SU-DHL-6 (cell line): ENCODE data around the gene RTN4.
"Not testable (repeated sequence)": the region's sequence is repeated elsewhere in the genome, so short reads cannot be mapped to it uniquely, and the experiment has no call there.

ENCODE experiments used
- H2AFZ ChIP-seq: fragments of 200-600 bp; sonication (generic); 2 replicates; pipeline ENCODE4 v1.6.1; 2014; ENCODE audit warnings: low read depth, mild to moderate bottlenecking, moderate library complexity, mixed read lengths, antibody characterized with exemption, low read length; ENCODE audit not compliant: severe bottlenecking
- H3F3A ChIP-seq: fragments of 200-600 bp; shearing (Covaris generic); 2 replicates; pipeline ENCODE4 v1.6.0; 2016; ENCODE audit warnings: antibody characterized with exemption, mild to moderate bottlenecking; ENCODE audit not compliant: insufficient read depth
- H3K27ac ChIP-seq: fragments of 200-600 bp; sonication (generic); 2 replicates; pipeline ENCODE4 v1.5.1; 2016; ENCODE audit warnings: low read depth, mild to moderate bottlenecking, low read length, moderate library complexity, mixed read lengths
- H3K27me3 ChIP-seq: fragments of 200-600 bp; sonication (generic), shearing (Covaris generic); 2 replicates; pipeline ENCODE4 v1.6.0; 2014; ENCODE audit warnings: mild to moderate bottlenecking, low read length
- H3K36me3 ChIP-seq: fragments of 200-600 bp; sonication (generic); 2 replicates; pipeline ENCODE4 v1.6.1; 2014; ENCODE audit warnings: mild to moderate bottlenecking, low read length, mixed read lengths
- H3K4me2 ChIP-seq: fragments of 300-600, 200-600 bp; shearing (Covaris generic), sonication (generic); 2 replicates; pipeline ENCODE4 v1.6.0; 2014; ENCODE audit warnings: low read length, low read depth, mild to moderate bottlenecking; ENCODE audit not compliant: poor library complexity, severe bottlenecking
- H3K4me3 ChIP-seq: fragments of 200-600 bp; sonication (generic); 2 replicates; pipeline ENCODE4 v1.5.1; 2014; ENCODE audit warnings: antibody characterized with exemption, low read length, mild to moderate bottlenecking, mixed read lengths; ENCODE audit not compliant: insufficient read depth, poor library complexity, severe bottlenecking
- H3K79me2 ChIP-seq: fragments of 200-600 bp; sonication (generic); 2 replicates; pipeline ENCODE4 v1.6.1; 2014; ENCODE audit warnings: mild to moderate bottlenecking, low read length, moderate library complexity; ENCODE audit not compliant: insufficient read depth
- H3K9ac ChIP-seq: fragments of 200-600 bp; sonication (generic); 2 replicates; pipeline ENCODE4 v1.7.0; 2014; ENCODE audit warnings: mild to moderate bottlenecking, low read length
- H3K9me2 ChIP-seq: fragments of 200-600 bp; sonication (generic); replicated peaks from 2 replicates; pipeline ENCODE4 v1.6.1; 2014; ENCODE audit warnings: low read length; ENCODE audit not compliant: insufficient read depth
- H3K9me3 ChIP-seq: fragments of 200-600 bp; sonication (generic); 2 replicates; pipeline ENCODE4 v1.6.1; 2014; ENCODE audit warnings: low read length, mixed read lengths; ENCODE audit not compliant: insufficient read depth
- H4K20me1 ChIP-seq: fragments of 200-600 bp; sonication (generic); 2 replicates; pipeline ENCODE4 v1.6.1; 2014; ENCODE audit warnings: low read depth, mild to moderate bottlenecking, antibody characterized with exemption, low read length, moderate library complexity, mixed read lengths
- CTCF ChIP-seq: fragments of 200-600 bp; sonication (generic); IDR thresholded peaks from one replicate; pipeline ENCODE4 v1.5.1; 2017; ENCODE audit warnings: antibody characterized with exemption, mild to moderate bottlenecking, low read length, moderate library complexity; ENCODE audit not compliant: insufficient read depth, poor library complexity, severe bottlenecking
- EZH2phosphoT487 ChIP-seq: fragments of 200-600 bp; sonication (generic), shearing (Covaris generic); conservative IDR thresholded peaks from 2 replicates; pipeline ENCODE4 v1.6.1; 2018; ENCODE audit warnings: mild to moderate bottlenecking, antibody characterized with exemption, low read length, moderate library complexity, mixed read lengths

The RTN4 gene

GRCh38 chr2:54997826-54998225 is 52.4 kb downstream of the RTN4 start:
- Histone ChIP-seq H3K27me3 (no peaks in the 10 kb centered on the region), H3K79me2 (peaks cover 90% of the 10 kb centered on the region), H2AFZ (no peak overlapping the region), H3K9ac (no peak overlapping the region), H3K27ac (no peak overlapping the region), H3K9me2 (no peaks in the 10 kb centered on the region), H3K36me3 (no peaks in the 10 kb centered on the region), H3F3A (peaks cover 25% of the 10 kb centered on the region; the same call in 1 of the 2 replicates), H3K9me3 (no peaks in the 10 kb centered on the region), H3K4me2 (no peak overlapping the region), H4K20me1 (peaks cover 20% of the 10 kb centered on the region), H3K4me3 (no peak overlapping the region)
- TF ChIP-seq EZH2phosphoT487 = no peak
- peak; percentile 37 for TF ChIP-seq CTCF

- Histone ChIP-seq H3K4me3 (no peak overlapping the region), H3K4me2 (no peak overlapping the region), H3K27me3 (no peaks in the 10 kb centered on the region), H3K27ac (no peak overlapping the region), H3K79me2 (peaks cover 97% of the 10 kb centered on the region), H3K9me3 (no peaks in the 10 kb centered on the region), H4K20me1 (peaks cover 22% of the 10 kb centered on the region), H3F3A (peaks cover 16% of the 10 kb centered on the region; the same call in 1 of the 2 replicates), H3K36me3 (no peaks in the 10 kb centered on the region), H3K9me2 (no peaks in the 10 kb centered on the region), H2AFZ (no peak overlapping the region), H3K9ac (no peak overlapping the region)
- TF ChIP-seq CTCF = no peak
- no peak for TF ChIP-seq EZH2phosphoT487
These were observed 54.7 kb downstream of the RTN4 start for GRCh38 chr2:54995553-54995952.

- H3K27ac ChIP-seq, H3K27me3 ChIP-seq, H3K9me3 ChIP-seq, H2AFZ ChIP-seq, H3K9me2 ChIP-seq, H3K4me3 ChIP-seq, H3K36me3 ChIP-seq, H3K9ac ChIP-seq, H3K4me2 ChIP-seq, H3F3A ChIP-seq, H4K20me1 ChIP-seq: not testable (repeated sequence)
- peaks cover 88% of the 10 kb centered on the region for H3K79me2 ChIP-seq
These were observed 59.6 kb downstream of the RTN4 start for GRCh38 chr2:54990694-54991093.

- TF ChIP-seq CTCF (no peak), EZH2phosphoT487 (no peak)
- Histone ChIP-seq H4K20me1 (peaks cover 7% of the 10 kb centered on the region; the same call in 1 of the 2 replicates), H3K9me2 (no peaks in the 10 kb centered on the region), H3K9me3 (no peaks in the 10 kb centered on the region), H2AFZ (no peak overlapping the region), H3K79me2 (peaks cover 67% of the 10 kb centered on the region), H3K4me2 (no peak overlapping the region), H3K4me3 (no peak overlapping the region), H3K36me3 (peaks cover 10% of the 10 kb centered on the region; the same call in 1 of the 2 replicates), H3F3A (no peaks in the 10 kb centered on the region), H3K27ac (no peak overlapping the region), H3K27me3 (no peaks in the 10 kb centered on the region), H3K9ac (no peak overlapping the region)
These were observed 61.6 kb downstream of the RTN4 start for GRCh38 chr2:54988612-54989011.
